Gastroesophageal sphincter (tissue), 3 donors: ENCODE data around the gene SH3TC2.

Experiments used
- CTCF ChIP-seq, 4 experiments: fragments of 200-600 bp in 2 of 4; fragments of 450-650 bp in 2 of 4; sonication (generic) in 1 of 4; IDR thresholded peaks; one replicate each; pipeline ENCODE4 v1.5.1; 2017 to 2019; ENCODE audit warnings: antibody characterized with exemption in 4 of 4, mild to moderate bottlenecking in 2 of 4, moderate library complexity in 2 of 4
- EP300 ChIP-seq: sonication (generic); formaldehyde crosslinking; IDR thresholded peaks from one replicate; pipeline ENCODE4 v1.6.1; 2017; ENCODE audit warnings: antibody characterized with exemption, mild to moderate bottlenecking
- POLR2A ChIP-seq, 2 donors: fragments of 450-650 bp; IDR thresholded peaks; one replicate each; pipeline ENCODE4 v1.6.1; 2017; ENCODE audit warnings: antibody characterized with exemption in 2 of 2, mild to moderate bottlenecking in 2 of 2, moderate library complexity in 1 of 2

- no peak for TF ChIP-seq CTCF (IDR thresholded peaks at IDR 0.05)
- no peak for TF ChIP-seq EP300
- no peak for TF ChIP-seq POLR2A (IDR thresholded peaks at IDR 0.05)
Observed at GRCh38 chr5:149060325-149060724, 2.5 kb downstream of the SH3TC2 start.
